Activated CD4-positive, CD25-positive, alpha-beta regulatory T cell treated with anti-CD3 and anti-CD28 coated beads, Interleukin-2, amount 50 U/mL, for 24 hours (primary cell): Measurements from ENCODE around the gene CRIP2.

Source experiments
- ATAC-seq, 2 donors: fragments of 150-1000 bp; cut with Tn5 transposase; one replicate each; pipeline ENCODE4 v1.10.0; 2021; ENCODE audit warnings: mild to moderate bottlenecking in 1 of 2, moderate library complexity in 1 of 2

CRIP2 gene

GRCh38 chr14:105489542-105490266, 15.1 kb downstream of the CRIP2 start:
- peak; percentile 7 for ATAC-seq

- peak; percentile 0 for ATAC-seq
Observed at GRCh38 chr14:105490267-105490571, 15.6 kb downstream of the CRIP2 start.

- ATAC-seq: peak; percentile 80 to 82
Observed at GRCh38 chr14:105490572-105491365, 16.1 kb downstream of the CRIP2 start, which contains the start of gene TEDC1. TEDC1 (plus strand) TSS chr14:105491246; CDS start chr14:105491376, 130 bp downstream.

GRCh38 chr14:105491366-105491973, 16.8 kb downstream of the CRIP2 start:
- no peak for ATAC-seq

GRCh38 chr14:105492031-105492970, 17.7 kb downstream of the CRIP2 start:
- no peak for ATAC-seq

- no peak for ATAC-seq
Observed at GRCh38 chr14:105492971-105493871, 18.6 kb downstream of the CRIP2 start.

GRCh38 chr14:105493921-105494605, 19.4 kb downstream of the CRIP2 start:
- no peak for ATAC-seq

GRCh38 chr14:105494606-105494929, 19.9 kb downstream of the CRIP2 start:
- no peak for ATAC-seq

GRCh38 chr14:105495101-105495989, 20.7 kb downstream of the CRIP2 start:
- ATAC-seq: no peak

- ATAC-seq: no peak
Observed at GRCh38 chr14:105495990-105496830, 21.6 kb downstream of the CRIP2 start.

GRCh38 chr14:105496831-105497591, 22.4 kb downstream of the CRIP2 start:
- ATAC-seq: no peak

GRCh38 chr14:105497671-105498429, 23.2 kb downstream of the CRIP2 start:
- ATAC-seq: no peak

GRCh38 chr14:105498430-105499255, 24.0 kb downstream of the CRIP2 start:
- ATAC-seq: no peak

GRCh38 chr14:105499256-105500035, 24.8 kb downstream of the CRIP2 start:
- no peak for ATAC-seq

- ATAC-seq: no peak
Observed at GRCh38 chr14:105500036-105500725, 25.6 kb downstream of the CRIP2 start.
